HEK293 (cell line): Measurements from ENCODE around the gene DLGAP3.

Experiments
- CTCF ChIA-PET: fragments of 350-600 bp; formaldehyde crosslinking; extraction: SDS; loops from one replicate; lab custom pipeline; 2021; ENCODE audit warnings: antibody characterized with exemption; lab: Yijun Ruan, JAX
- POLR2A ChIA-PET: fragments of 300-600 bp; formaldehyde crosslinking; extraction: SDS; loops from one replicate; lab custom pipeline; 2020; ENCODE audit warnings: antibody characterized with exemption, inconsistent platforms; lab: Yijun Ruan, JAX
- H3K27ac ChIP-seq: fragments of 200-500 bp; sonication (Bioruptor generic); 2 replicates; pipeline ENCODE4 v1.5.1; 2014; ENCODE audit warnings: low read depth, low read length, control low read depth, inconsistent platforms; ENCODE audit errors: extremely low read depth
- H3K36me3 ChIP-seq, 2 experiments: fragments of 200-500 bp in 1 of 2; sonication (Bioruptor generic) in 1 of 2; 1 replicate in 1 of 2; 2 replicates in 1 of 2; pipeline ENCODE4 v1.5.1; 2014 to 2017; ENCODE audit warnings: inconsistent platforms in 2 of 2, low read length in 2 of 2; ENCODE audit not compliant: control insufficient read depth in 2 of 2, insufficient read depth in 1 of 2
- H3K4me1 ChIP-seq: fragments of 200-500 bp; sonication (Bioruptor generic); 2 replicates; pipeline ENCODE4 v1.5.1; 2014; ENCODE audit warnings: mild to moderate bottlenecking, low read length, inconsistent platforms; ENCODE audit not compliant: control insufficient read depth, insufficient read depth
- H3K4me3 ChIP-seq: 2 replicates; pipeline ENCODE4 v1.5.1; 2011; ENCODE audit warnings: low read depth, mild to moderate bottlenecking, control low read depth, low read length, moderate library complexity
- H3K9me3 ChIP-seq: fragments of 200-500 bp; sonication (Bioruptor generic); 2 replicates; pipeline ENCODE4 v1.5.1; 2014; ENCODE audit warnings: low read depth, low read length, inconsistent platforms; ENCODE audit not compliant: control insufficient read depth, insufficient read depth
- SALL2 ChIP-seq: fragments of 450-650 bp; formaldehyde crosslinking; IDR thresholded peaks from 2 replicates; pipeline ENCODE4 v1.5.0; 2017; ENCODE audit warnings: missing biosample characterization, mild to moderate bottlenecking, missing genetic modification characterization, borderline replicate concordance
- SP7 ChIP-seq: fragments of 450-650 bp; formaldehyde crosslinking; IDR thresholded peaks from 2 replicates; pipeline ENCODE4 v1.5.1; 2016; ENCODE audit warnings: missing biosample characterization, missing genetic modification characterization
- TSHZ1 ChIP-seq: fragments of 450-650 bp; formaldehyde crosslinking; IDR thresholded peaks from 2 replicates; pipeline ENCODE4 v1.5.1; 2016; ENCODE audit warnings: missing biosample characterization, missing genetic modification characterization, borderline replicate concordance
- ZBTB11 ChIP-seq: fragments of 450-650 bp; formaldehyde crosslinking; conservative IDR thresholded peaks from 2 replicates; pipeline ENCODE4 v1.5.1; 2016; ENCODE audit warnings: low read depth, missing biosample characterization, missing genetic modification characterization
- ZBTB21 ChIP-seq: fragments of 450-650 bp; formaldehyde crosslinking; IDR thresholded peaks from 2 replicates; pipeline ENCODE4 v1.5.1; 2017; ENCODE audit warnings: missing biosample characterization, missing genetic modification characterization
- ZFP3 ChIP-seq: fragments of 450-650 bp; formaldehyde crosslinking; IDR thresholded peaks from 2 replicates; pipeline ENCODE4 v1.5.1; 2016; ENCODE audit warnings: low read depth, missing biosample characterization, missing genetic modification characterization
- ZNF146 ChIP-seq: fragments of 450-650 bp; formaldehyde crosslinking; IDR thresholded peaks from 2 replicates; pipeline ENCODE4 v1.5.1; 2016; ENCODE audit warnings: missing biosample characterization, missing genetic modification characterization
- ZNF248 ChIP-seq: fragments of 450-650 bp; formaldehyde crosslinking; IDR thresholded peaks from 2 replicates; pipeline ENCODE4 v1.5.1; 2017; ENCODE audit warnings: missing biosample characterization, missing genetic modification characterization
- ZNF266 ChIP-seq: fragments of 450-650 bp; formaldehyde crosslinking; IDR thresholded peaks from 2 replicates; pipeline ENCODE4 v1.5.1; 2016; ENCODE audit warnings: missing biosample characterization, missing genetic modification characterization, low read depth
- ZNF311 ChIP-seq: fragments of 450-650 bp; formaldehyde crosslinking; IDR thresholded peaks from 2 replicates; pipeline ENCODE4 v1.5.1; 2017; ENCODE audit warnings: missing biosample characterization, missing genetic modification characterization, borderline replicate concordance
- ZNF335 ChIP-seq: fragments of 450-650 bp; formaldehyde crosslinking; conservative IDR thresholded peaks from 2 replicates; pipeline ENCODE4 v1.5.1; 2016; ENCODE audit warnings: missing biosample characterization, missing genetic modification characterization
- ZNF423 ChIP-seq: fragments of 450-650 bp; formaldehyde crosslinking; IDR thresholded peaks from 2 replicates; pipeline ENCODE4 v1.5.1; 2016; ENCODE audit warnings: missing biosample characterization, missing genetic modification characterization
- ZNF433 ChIP-seq: fragments of 450-650 bp; formaldehyde crosslinking; IDR thresholded peaks from 2 replicates; pipeline ENCODE4 v1.5.1; 2016; ENCODE audit warnings: missing biosample characterization, missing genetic modification characterization, low read depth
- ZNF501 ChIP-seq: fragments of 450-650 bp; formaldehyde crosslinking; IDR thresholded peaks from 2 replicates; pipeline ENCODE4 v1.5.1; 2016; ENCODE audit warnings: missing biosample characterization, missing genetic modification characterization
- ZNF549 ChIP-seq: fragments of 450-650 bp; IDR thresholded peaks from 2 replicates; pipeline ENCODE4 v1.5.1; 2018; ENCODE audit warnings: missing biosample characterization, missing genetic modification characterization, mild to moderate bottlenecking, inconsistent platforms, moderate library complexity

The DLGAP3 gene

GRCh38 chr1:34884961-34885360 is 44.5 kb downstream of the DLGAP3 start (continued):
- TF ChIP-seq ZNF423 (tag by site-specific recombination): no peak
- TF ChIP-seq ZBTB11 (tag by site-specific recombination): no peak
- TF ChIP-seq ZNF266 (tag by site-specific recombination): no peak
- TF ChIP-seq SALL2 (tag by site-specific recombination): no peak

- no peaks in the 10 kb centered on the region for H3K4me1 ChIP-seq
- H3K4me3 ChIP-seq: no peak overlapping the region
- H3K36me3 ChIP-seq: no peaks in the 10 kb centered on the region
- no peaks in the 10 kb centered on the region for H3K9me3 ChIP-seq
- H3K27ac ChIP-seq: no peak overlapping the region
- TF ChIP-seq ZNF501 (tag by site-specific recombination) (no peak), SP7 (tag by site-specific recombination) (no peak), ZNF335 (no peak), ZNF549 (tag by site-specific recombination) (no peak), TSHZ1 (tag by site-specific recombination) (no peak), ZNF248 (tag by site-specific recombination) (no peak), ZNF433 (tag by site-specific recombination) (no peak), ZNF311 (tag by site-specific recombination) (no peak), ZBTB21 (tag by site-specific recombination) (no peak), ZNF146 (tag by site-specific recombination) (no peak)
- ChIA-PET CTCF (no interaction called here), POLR2A (interaction anchor here (0.6 kb wide), 2 partner anchors 28 to 64 kb away, joined by 3 read pairs; no protein-coding TSS in a partner anchor)
Observed at GRCh38 chr1:34884536-34884935, 44.9 kb downstream of the DLGAP3 start.

- POLR2A ChIA-PET: no interaction called here
- no peaks in the 10 kb centered on the region for H3K36me3 ChIP-seq
- no peak overlapping the region for H3K27ac ChIP-seq
- no peaks in the 10 kb centered on the region for H3K4me1 ChIP-seq
- H3K4me3 ChIP-seq: no peak overlapping the region
- no peak for TF ChIP-seq ZFP3
- TF ChIP-seq, all 188 proteins: peak for 0
- no peaks in the 10 kb centered on the region for H3K9me3 ChIP-seq
- CTCF ChIA-PET: interaction anchor here (0.7 kb wide), 1 partner anchor 1321 kb away, joined by 4 read pairs; no protein-coding TSS in a partner anchor
Observed at GRCh38 chr1:34879230-34879629, 50.2 kb downstream of the DLGAP3 start.
